MM.1S (cell line): ENCODE data around the gene LAMP5.

ENCODE experiments used
- EZH2 ChIP-seq: fragments of 300-600 bp; sonication (generic); optimal IDR thresholded peaks from 2 replicates; pipeline ENCODE3; 2017; ENCODE audit warnings: low read depth, mild to moderate bottlenecking, antibody characterized with exemption, low read length, mixed read lengths
- TF ChIP-seq, protein P1 (sequence below): fragments of 300-600 bp; sonication (generic); IDR thresholded peaks from 2 replicates; pipeline ENCODE4 v1.5.1; 2016; ENCODE audit warnings: antibody characterized with exemption, low read length, mixed read lengths

DNA sequence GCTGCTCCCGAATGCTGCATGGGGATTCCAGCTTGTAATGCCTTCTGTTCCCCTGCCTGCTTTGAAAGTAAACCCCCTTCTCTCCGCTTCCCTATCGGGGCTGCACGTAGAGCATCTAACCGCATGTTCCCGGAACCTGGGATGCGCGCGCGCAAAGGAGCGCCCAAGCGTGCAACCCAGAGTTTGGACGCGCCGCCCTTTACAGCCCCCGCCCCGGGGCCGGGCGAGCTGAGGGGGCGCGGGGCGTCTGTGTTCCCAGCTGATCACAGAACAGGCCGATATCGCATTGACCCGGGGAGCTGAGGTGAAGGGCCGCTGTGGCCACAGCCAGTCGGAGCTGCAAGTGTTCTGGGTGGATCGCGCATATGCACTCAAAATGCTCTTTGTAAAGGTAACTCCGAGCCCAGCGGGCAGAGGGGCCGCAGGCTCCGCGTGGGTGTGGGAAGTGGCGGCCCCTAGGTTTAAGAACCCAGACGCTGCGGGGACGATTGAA, 1.4 kb downstream of the LAMP5 start:
- TF ChIP-seq, protein P1, sequence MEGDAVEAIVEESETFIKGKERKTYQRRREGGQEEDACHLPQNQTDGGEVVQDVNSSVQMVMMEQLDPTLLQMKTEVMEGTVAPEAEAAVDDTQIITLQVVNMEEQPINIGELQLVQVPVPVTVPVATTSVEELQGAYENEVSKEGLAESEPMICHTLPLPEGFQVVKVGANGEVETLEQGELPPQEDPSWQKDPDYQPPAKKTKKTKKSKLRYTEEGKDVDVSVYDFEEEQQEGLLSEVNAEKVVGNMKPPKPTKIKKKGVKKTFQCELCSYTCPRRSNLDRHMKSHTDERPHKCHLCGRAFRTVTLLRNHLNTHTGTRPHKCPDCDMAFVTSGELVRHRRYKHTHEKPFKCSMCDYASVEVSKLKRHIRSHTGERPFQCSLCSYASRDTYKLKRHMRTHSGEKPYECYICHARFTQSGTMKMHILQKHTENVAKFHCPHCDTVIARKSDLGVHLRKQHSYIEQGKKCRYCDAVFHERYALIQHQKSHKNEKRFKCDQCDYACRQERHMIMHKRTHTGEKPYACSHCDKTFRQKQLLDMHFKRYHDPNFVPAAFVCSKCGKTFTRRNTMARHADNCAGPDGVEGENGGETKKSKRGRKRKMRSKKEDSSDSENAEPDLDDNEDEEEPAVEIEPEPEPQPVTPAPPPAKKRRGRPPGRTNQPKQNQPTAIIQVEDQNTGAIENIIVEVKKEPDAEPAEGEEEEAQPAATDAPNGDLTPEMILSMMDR, result no peak
- no peak for TF ChIP-seq EZH2
